AG20443 (cell line): ENCODE data around the gene NANOS3.
"Not testable (repeated sequence)": the region's sequence is repeated elsewhere in the genome, so short reads cannot be mapped to it uniquely, and the experiment has no call there.

Source experiments
- DNase-seq: peaks from one replicate; pipeline ENCODE4 v3.0.0; 2012; ENCODE audit warnings: low spot score, mixed read lengths

Gene NANOS3

DNA sequence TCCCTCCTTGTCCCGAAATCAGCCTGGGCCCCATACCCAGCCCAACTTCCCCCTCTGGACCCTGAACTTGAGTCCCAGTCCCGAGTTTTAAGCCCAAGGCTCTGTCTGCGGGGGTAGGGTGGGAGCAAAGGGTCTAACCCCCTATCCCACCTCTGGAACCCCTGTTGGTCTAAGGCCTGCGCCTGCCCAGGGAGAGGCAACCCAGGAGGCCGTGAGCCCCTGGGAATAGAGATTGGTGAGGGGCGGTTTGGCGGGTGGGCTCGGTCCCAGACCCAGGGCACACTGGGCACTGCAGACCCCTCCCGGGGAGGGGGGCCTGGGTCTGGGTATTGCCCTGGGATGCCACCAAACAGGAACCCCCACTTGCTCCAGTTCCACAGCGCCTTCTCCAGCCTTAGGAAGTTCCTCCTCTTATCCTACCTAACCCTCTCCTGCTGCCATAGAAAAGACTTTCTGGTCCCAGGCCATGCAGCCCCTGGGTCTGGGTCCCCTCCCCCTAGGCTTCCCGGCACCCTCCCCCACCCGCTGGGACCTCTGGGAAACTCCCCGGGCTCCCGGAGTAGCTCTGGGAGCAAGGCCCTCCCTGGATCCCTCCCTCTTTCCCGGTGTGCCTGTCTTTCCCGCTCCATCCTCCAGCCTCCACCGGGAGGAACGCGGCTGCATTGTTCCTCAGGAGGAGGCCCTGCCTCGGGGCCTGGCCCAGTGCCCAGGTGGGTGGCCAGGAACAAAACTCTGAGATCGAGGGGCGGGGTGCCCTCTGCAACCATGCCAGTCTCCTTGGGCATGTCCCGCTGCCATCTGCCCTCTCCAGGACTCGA is 33.6 kb upstream of the NANOS3 start:
- peak; percentile 40 for DNase-seq

DNA sequence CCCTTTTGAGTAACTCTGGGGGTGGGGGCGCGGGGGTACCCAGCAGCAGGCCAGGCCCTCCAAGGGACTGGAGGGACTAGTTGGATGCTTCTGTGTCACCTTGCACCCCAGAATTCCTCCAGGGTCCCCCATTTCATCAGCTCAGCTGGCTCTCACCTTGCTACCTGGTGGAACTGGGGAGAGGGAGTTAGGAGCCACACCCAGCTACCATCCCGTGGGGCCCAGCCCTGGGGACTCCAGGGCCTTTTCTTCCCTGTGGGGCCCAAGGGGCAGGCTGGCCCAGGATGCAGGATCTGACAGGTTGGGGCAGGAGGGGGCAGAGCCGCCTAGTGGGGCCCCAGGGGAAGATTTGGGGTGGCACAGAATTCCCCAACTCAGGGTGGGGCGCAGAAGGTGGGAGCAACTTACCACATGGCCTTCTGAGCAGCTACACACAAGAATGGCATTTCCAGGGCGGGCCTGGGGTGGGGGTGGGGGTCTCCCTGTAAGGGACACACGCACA is 32.8 kb upstream of the NANOS3 start:
- no peak for DNase-seq

DNA sequence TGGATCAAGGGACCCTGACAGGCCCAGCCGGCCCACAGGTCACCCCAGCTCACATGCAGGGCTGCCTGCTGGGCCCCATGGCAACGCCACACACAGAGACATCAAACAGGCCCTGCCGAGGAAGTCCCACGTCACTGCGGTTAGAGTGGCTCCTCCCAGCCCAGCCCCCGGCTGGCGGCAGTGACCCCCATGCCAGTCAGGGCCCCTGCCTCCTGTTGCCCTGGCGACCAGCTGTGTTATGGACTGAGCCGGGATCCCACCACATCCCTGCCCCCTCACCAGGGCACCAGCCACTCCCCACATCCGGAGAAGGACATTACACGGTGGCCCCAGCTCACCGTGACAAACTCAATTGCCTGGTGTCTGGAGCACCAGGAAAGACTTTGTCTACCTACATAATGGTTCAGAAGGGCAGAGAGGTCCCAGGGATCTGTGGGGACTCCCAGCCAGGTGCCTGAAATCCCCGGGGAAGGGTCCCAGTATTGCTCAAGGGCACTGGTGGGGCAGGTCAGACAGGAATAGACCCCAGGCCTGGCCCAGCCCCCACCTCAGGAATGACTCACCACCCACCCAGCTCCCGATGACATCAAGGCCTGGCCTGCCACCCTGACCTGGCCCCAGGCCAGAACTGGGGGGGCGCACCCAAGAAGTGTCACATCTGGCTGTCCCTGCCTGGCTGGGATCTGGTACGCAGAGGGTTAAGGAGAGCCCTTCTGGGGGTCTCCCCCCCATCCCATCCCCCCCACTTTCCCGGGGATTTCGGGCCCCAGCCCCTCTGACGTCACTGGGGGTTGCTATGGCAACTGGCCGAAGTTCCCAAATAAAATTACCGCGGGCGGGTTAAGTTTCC is 30.2 kb upstream of the NANOS3 start:
- peak; percentile 89 for DNase-seq

DNA sequence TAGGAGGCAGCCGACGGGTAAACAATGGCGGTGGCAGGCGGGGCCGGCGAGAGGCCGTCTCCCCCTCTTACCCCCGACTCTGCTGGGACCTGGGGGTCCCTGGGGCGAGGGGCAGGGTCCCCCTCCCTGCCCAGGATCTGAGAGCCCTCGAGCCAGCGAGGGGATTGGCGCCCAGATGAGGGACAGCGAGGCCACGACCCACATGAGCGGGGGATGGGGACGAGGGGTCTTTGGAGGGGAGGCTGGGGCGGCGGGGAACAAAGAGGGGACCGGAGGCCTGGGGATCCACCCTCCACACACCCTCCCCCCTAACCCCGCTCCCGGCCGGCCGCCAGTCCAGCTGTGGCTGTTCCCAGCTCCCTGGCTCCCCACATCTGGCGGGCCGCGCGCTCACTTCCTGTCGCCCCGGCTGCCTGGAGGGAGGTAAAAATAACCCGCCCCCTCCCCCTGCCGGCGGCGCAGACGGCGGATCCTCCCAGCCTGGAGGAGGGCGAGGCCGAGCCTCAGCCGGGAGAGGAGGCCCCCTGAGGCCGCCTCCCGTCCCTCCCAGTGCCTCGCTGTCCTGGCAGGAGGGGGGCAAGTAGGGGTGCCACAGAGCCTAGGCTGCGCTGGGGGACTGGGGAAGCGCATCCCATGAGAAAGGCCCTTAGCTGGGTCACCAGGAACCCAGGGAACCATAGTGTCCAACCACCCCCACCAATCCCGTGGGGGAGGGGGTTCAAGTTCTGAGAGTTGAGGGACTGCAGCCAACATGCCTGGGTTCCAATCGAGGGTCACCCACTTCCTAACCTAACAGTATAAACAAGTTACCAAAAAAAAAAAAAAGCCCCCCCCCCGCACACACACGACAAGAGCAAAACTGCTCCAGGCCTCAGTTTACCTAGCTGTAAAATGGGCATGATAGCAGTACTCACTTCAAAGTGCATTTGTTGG is 29.3 kb upstream of the NANOS3 start:
- peak; percentile 87 for DNase-seq

DNA sequence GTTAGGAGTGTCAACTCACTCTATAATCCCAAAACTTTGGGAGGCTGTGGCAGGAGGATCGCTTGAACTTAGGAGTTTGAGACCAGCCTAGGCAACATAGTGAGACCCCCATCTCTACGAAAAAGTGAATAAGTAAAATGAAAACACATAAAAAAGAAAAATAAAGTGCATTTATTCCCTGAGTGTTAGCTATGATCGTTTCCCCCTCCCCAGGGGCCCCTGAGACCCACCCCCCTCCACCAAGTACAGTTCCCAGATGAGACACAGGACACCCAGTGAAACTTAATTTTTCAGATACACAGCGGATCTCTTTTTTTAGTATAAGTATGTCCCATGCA is 28.6 kb upstream of the NANOS3 start:
- no peak for DNase-seq

DNA sequence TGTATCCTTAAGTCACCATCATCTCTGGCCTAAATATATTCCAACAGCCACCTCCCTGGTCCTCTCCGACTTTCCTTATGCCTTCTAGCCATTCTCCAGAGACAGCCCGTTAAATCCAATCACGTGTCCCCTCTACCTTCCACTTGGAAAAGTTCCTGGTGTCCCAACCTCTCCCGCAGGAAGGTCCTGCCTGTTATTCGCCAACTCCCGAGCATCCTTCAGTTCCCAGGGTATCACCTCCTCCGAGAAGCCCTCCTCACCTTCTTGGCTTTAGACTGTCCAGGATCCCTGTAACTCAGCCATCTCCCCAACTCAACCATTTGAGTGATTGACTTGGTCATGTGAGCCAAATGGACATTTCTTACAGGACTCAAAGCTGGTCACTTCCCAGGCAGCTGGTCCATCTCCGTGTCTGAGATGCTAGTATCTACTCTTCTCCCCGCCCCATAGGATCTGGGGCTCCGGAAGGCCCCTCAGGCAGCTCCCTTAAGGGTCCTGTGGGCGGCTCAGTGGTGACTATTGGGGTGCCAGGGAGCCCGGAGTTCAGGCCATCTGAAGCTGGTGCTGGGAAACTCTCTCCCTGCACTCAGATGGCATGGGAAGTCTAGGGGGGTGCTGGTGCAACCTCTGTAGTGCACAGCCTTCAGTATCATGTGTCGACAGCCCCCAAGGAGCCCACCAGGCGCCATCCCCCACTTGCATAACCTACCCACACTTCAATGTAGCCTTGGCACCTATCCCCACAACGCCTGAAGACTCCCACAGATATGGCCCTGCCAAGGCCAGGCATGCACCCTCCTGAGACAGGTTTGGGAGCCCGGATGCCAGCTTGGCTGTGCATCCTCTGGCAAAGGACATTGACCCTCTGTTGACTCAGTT is 27.9 kb upstream of the NANOS3 start:
- DNase-seq: no peak

DNA sequence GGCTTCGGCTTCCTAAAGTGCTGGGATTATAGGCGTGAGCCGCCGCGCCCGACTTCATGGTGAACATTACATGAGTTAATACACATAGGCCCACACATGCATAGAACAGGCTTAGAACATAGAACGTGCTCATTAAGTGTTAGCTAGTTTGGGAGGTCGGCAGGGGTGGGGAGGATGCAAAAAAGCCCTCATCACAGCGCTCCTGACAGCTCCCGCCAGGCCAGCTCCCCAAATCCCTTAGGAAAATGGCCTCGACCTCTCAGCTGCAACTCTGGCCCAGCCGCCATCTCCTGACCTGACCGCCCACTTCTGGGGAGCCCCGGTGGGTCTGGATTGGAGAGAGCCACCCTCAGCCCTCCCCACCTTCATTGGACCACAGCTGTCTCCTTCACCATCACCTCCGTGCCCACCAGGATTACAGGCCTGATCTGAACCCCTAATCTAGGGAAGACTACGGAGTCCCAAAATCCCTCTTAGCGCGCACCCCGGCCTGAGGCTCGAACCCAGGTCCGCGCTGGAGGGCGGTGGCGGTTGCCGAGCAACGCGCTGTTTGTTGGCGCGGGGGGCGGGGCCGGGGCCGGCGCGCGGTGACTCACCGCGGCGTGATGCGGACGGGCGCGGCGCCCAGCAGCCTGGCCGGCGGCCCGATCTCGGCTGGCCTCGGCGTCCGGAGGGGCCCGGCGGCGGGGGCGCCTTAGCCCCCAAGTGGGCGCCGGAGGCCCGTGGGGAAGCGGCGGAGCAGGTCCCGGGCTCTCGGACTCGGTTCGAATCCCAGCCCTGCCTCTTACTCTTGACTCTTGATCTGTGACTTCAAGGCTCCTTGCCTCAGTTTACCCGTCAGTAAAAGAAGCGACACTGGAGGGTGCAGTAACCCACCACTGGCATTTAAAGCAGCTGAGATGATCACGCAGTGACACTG is 26.7 kb upstream of the NANOS3 start:
- DNase-seq: peak; percentile 80

DNA sequence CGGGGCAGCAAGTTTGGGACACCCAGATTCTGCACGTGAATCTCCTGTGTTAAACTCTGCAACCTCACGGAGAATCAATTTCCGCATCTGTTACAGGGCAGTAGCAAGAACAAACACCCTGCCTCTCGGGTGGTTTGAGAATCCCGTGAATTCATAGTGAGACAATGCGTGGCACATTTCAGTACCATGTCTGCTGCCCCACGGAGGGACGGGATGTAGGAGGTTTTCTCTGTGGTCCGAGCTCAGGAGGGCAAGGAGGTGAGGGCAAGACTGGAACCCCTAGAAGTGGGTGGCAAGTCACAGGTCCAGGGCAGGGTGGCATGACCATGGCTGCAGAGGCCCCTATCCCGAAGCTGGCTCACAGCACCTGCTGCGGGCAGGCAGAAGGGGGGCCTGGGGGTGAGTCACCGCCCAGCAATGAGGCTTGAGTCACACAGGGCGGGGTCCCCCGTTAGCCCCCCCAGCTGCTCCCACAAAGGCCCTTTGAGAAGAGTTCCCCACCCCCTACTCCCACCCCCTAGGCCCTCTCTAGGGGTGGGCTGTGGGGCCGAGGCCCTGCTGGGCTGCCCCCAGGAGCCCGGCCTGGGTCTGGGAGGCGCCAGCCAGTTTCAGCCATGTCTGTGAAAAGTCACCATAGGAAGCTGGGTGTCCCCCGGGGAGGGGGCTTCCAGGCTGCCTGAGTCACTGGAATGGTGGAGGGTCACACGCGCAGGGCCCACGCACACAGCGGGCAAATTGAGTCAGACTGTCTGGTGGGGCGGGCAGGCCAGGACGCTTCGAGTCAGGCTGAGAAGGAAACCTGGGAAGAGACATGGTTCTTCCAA is 25.8 kb upstream of the NANOS3 start:
- DNase-seq: peak; percentile 89

DNA sequence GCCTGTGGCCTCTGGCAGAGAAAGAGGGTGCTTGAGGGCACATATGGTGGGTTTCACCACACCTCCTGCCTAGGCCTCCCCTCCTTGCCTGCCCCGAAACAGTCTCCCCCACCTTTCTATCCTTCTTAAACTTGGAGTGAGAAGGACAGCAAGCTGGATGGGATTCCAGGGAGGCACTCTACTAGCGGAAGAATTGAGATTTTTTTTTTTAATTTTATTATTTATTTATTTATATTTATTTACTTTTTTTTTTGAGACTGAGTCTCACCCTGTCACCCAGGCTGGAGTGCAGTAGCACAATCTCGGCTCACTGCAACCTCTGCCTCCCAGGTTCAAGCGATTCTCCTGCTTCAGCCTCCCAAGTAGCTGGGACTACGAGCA is 25.2 kb upstream of the NANOS3 start:
- DNase-seq: not testable (repeated sequence)

DNA sequence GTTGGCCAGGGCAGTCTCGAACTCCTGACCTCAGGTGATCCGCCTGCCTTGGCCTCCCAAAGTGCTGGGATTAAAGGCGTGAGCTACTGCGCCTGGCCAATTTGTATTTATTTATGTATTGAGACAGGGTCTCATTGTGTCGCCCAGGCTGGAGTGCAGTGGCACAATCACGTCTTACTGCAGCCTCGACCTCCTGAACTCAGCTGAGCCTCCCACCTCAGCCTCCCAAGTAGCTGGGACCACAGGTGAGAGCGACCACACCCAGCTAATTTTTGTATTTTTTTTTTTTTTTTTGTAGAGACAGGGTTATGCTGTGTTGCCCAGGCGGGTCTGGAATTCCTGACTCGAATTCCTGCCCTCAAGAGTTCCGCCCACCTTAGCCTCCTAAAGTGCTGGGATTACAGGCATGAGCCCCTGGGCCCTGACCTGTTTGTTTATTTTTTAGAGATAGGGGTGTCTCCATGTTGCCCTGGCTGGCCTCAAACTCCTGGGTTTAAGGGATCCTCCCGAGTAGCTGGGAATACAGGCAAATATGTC is 24.7 kb upstream of the NANOS3 start:
- not testable (repeated sequence) for DNase-seq

DNA sequence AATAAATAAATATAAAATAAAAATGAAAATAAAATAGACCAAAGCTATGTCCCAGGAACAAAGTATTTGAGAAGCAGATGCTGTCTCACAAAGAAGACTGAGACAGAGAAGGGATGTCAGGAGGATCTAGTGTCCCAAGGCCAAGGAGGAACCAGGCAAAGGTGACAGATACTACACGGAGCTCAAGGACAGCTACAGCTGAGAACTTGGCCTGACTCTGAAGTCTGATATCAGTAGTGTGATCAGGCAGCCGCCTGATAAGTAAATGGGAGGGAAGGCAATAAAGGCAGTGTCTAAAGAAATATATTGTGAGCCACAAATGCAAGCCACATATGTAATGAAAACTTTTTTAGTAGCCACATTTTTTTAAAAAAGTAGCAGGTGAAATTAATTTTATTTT is 20.4 kb upstream of the NANOS3 start:
- no peak for DNase-seq

DNA sequence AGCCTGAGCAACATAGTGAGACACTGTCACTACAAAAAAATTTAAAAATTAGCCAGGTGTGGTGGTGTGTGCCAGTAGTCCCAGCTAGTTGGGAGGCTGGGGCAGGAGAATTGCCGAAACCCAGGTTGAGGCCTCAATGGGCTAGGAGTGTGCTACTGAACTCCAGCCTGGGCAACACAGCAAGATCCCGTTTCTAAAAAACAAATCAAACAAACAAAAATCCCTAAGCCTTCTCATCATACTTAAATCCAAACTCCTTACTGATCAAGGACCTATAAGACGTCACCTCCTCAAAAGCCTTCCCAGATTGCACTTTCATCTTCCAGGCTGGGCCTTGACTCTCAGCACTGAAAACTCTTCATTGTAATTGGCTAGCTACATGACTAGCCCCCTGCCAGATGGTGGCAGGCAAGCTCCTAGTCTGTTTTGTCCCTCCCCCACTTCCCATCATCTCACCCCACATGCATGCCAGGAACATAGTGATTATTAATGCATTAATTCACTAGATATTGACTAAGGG is 17.5 kb upstream of the NANOS3 start:
- no peak for DNase-seq

DNA sequence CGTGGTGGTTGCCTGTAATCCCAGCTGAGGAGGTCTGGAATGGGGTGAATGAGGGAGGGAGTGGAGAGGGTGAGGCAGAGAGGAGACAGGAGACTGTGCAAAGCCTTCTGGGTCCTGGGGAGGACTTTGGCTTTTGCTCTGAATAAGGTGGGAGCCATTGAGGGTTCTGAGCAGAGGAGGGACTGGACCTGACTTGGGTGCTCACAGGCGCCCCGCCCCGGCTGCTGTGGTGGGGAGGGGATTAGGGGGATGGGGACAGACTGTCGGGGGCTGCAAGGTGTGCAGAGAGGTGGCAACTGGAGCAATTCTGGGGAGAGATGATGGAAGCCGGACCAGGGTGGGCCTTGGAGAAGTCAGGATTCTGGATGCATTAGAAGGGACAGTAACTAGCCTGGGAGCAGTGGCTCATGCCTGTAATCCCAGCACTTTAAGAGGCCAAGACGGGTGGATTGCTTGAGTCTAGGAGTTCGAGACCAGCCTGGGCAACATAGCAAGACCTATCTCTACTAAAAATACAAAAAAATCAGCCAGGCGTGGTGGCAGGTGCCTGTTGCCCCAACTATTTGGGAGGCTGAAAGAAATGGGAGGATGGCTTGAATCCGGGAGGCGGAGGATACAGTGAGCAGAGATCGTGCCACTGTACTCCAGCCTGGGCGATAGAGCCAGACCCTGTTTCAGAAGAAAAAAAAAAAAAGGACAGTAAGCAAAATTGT is 16.1 kb upstream of the NANOS3 start:
- no peak for DNase-seq

DNA sequence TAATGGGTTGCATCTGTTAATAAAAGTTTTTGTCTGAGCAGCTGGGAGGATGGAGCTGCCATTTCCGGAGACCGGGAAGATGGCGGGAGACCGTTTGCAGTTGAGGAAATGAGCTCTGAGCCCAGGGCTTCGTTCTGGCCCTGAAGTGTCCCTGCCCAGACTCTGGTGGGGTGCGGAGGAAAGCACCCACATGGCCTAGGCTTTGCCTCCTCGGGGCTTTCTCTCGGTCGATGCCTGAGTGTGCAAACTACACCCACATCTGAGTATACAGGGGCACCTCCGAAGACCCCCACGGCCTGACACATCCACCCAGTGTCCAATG is 15.6 kb upstream of the NANOS3 start:
- no peak for DNase-seq

DNA sequence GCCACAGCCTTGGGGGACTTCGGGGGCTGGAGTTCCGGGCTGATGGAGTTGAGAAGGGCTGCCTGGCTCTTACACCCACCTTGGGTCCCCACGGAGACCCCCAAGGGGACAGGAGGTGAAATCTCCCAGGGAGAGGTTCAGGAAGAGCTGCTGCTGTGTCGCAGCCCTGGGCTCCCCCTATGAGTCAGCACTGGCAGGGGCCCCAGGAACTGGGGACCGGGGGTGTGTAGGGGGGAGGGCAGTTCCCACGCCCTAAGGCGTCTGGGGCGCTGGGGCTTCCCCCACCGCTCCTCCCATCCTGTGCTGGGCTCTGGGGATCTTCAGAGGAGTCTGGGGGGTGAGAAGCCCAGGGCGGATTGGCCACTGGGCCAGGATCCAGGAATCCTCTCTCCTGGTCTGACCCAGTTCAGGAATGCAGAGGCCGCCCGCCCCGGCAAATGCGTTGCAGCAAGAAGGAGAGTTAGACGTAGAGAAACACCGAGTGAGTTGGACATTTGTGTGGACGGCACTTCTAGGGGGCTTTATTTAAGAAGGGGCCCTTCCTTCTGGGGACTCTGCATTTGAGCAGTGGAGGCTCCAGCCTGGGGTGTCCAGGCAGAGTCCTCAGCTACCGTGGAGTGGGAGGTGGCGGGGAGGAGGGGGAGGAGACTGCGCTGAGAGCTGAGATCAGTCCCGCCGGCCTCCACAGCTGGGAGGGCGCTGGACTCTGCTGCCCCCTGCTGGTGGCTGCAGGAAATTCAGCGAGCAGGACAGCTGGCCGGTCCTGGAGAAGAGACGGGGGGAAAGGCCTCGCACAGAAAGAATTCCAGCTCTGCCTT is 15.0 kb upstream of the NANOS3 start:
- DNase-seq: peak; percentile 93

DNA sequence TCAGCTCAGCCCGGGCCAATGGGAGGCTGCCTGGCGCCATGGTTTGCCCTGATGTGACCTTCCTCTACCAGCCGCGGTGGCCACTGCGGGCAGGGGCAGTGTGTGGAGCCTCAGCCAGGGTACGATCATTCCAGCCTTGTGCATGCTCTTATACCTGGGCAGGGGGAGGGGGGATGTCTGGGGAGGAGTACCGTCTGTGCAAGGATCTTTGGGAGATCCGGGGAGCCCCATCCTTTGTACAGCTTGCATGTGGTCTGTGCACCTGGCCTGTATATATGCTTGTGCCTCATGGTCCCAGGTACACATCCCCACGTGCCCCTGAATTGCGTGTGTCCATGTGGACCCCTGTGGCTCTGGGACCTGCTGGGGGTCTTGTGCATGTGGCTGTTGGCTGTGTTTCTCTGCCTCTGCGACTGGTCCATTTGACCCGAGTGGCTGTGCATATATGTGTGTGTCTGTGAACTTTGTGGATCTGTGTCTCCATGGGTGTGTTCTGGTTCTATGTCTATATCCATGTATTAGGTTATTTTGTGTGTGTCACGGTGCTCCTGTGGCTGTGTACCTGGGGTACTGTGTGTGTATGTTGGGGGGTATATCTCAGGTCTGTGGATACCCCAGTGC is 12.8 kb upstream of the NANOS3 start:
- no peak for DNase-seq
